AG04450 (cell line): Measurements from ENCODE around the gene ADGRD2. TPM values are rescaled to one million over a fixed set of nuclear protein-coding genes. Genes with fewer than 3 reads are reported as not detected.

Source experiments
- CTCF ChIA-PET: fragments of 300-600, 350-600 bp; formaldehyde crosslinking; extraction: SDS; loops from one replicate; lab custom pipeline; 2022; ENCODE audit warnings: antibody characterized with exemption, inconsistent platforms; lab: Charles Lee
- POLR2A ChIA-PET: fragments of 350-600 bp; formaldehyde crosslinking; extraction: SDS; loops from one replicate; lab custom pipeline; 2021; ENCODE audit warnings: antibody characterized with exemption, inconsistent platforms; lab: Yijun Ruan, JAX
- DNase-seq: peaks from one replicate; pipeline ENCODE4 v3.0.0-alpha.2; 2011; ENCODE audit warnings: low read depth, low spot score
- H3K27ac ChIP-seq: one replicate; pipeline ENCODE4 v1.5.1; 2012; ENCODE audit warnings: low read depth, low read length, control low read depth
- H3K27me3 ChIP-seq: one replicate; pipeline ENCODE4 v1.6.0; 2012; ENCODE audit warnings: low read length; ENCODE audit not compliant: control insufficient read depth, insufficient read depth
- H3K4me3 ChIP-seq: 2 replicates; pipeline ENCODE4 v1.5.1; 2011; ENCODE audit warnings: mild to moderate bottlenecking, low read depth, low read length, control low read depth
- H3K9me3 ChIP-seq: 2 replicates; pipeline ENCODE4 v1.5.1; 2012; ENCODE audit warnings: low read length; ENCODE audit not compliant: control insufficient read depth, insufficient read depth
- polyA plus RNA-seq: library from polyadenylated mRNA; depleted of rRNA; stranded (reverse); fragments of >200 nt; gene quantifications from 2 replicates; pipeline ENCODE4 v1.2.3, GENCODE V29; 2011
- TF ChIP-seq, protein P1 (sequence below): IDR thresholded peaks from 2 replicates; pipeline ENCODE4 v1.5.1; 2011; ENCODE audit warnings: low read depth, low read length, control low read depth, inconsistent platforms

Gene ADGRD2
- polyA plus RNA-seq, 1 experiment = not detected

DNA sequence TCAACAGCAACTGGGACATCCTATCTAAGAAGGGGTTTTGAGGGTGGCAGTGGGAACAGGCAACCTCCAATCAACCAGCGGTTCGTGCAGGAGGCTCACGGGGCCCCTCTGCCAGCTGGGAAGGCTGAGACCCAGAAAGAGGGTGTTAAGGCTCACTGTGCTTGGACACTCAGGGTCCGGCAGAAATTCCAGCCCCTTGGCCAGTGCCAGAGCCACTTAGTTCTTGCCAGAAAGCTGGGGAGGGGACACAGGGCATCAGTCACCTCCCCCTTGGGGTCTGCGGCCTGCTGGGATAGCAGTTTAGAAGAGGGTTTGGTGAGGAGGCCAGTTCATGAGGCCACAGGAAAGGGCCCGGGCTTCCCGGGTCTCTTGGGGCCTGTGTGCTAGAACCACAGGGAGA, 20.5 kb downstream of the ADGRD2 start:
- ChIA-PET POLR2A (no interaction called here), CTCF (no interaction called here)
- H3K9me3 ChIP-seq = no peaks in the 10 kb centered on the region
- H3K4me3 ChIP-seq = no peak overlapping the region
- no peak overlapping the region for H3K27ac ChIP-seq
- H3K27me3 ChIP-seq = peaks cover 42% of the 10 kb centered on the region
- no peak for DNase-seq
- TF ChIP-seq, protein P1, sequence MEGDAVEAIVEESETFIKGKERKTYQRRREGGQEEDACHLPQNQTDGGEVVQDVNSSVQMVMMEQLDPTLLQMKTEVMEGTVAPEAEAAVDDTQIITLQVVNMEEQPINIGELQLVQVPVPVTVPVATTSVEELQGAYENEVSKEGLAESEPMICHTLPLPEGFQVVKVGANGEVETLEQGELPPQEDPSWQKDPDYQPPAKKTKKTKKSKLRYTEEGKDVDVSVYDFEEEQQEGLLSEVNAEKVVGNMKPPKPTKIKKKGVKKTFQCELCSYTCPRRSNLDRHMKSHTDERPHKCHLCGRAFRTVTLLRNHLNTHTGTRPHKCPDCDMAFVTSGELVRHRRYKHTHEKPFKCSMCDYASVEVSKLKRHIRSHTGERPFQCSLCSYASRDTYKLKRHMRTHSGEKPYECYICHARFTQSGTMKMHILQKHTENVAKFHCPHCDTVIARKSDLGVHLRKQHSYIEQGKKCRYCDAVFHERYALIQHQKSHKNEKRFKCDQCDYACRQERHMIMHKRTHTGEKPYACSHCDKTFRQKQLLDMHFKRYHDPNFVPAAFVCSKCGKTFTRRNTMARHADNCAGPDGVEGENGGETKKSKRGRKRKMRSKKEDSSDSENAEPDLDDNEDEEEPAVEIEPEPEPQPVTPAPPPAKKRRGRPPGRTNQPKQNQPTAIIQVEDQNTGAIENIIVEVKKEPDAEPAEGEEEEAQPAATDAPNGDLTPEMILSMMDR = no peak

DNA sequence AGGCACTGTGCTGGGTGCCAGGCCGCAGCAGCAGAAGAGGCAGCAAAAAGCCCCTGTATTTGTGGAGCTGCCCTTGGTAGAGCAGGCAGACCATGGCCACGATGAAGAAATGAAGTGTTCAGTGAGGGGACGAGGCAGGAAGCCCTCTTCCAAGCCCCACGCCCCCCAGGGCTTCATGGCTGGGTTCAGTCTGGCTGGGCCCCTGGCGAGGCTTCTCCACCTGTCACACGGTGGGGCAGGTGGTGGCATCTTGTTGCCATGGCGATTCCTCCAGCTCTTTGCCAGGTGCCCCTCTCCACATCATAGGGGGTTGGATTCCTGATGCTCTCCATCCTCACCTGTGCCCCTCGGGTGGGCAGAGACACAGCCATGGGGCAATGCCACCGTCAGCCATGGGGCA, 21.5 kb downstream of the ADGRD2 start:
- TF ChIP-seq, protein P1 = no peak
- ChIA-PET POLR2A (interaction anchor here (0.6 kb wide), 1 partner anchor 24 kb away, joined by 4 read pairs; no protein-coding TSS in a partner anchor), CTCF (no interaction called here)
- no peak overlapping the region for H3K4me3 ChIP-seq
- H3K27ac ChIP-seq = no peak overlapping the region
- peaks cover 40% of the 10 kb centered on the region for H3K27me3 ChIP-seq
- DNase-seq = no peak
- no peaks in the 10 kb centered on the region for H3K9me3 ChIP-seq

DNA sequence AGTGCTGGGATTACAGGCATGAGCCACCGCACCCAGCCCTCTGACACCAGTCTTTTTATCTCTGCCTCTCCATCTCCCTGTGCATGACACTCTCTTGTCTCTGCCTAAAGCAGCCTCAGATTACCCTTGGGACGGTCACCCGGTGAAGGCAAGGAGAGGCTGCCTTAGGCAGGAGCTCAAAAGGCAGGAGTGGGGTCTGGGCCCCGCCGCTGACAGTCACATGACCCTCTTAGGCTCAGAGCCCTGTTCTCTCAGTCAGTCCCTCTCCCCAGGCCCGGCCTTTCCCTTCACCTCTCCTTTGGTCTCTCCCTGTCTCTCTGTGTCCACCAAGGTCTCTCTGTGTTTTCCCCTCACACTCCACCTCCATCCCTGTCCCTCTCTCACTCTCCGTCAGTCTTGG, 22.5 kb downstream of the ADGRD2 start:
- CTCF ChIA-PET = no interaction called here
- no peak overlapping the region for H3K27ac ChIP-seq
- TF ChIP-seq, protein P1 = no peak
- POLR2A ChIA-PET = no interaction called here
- no peaks in the 10 kb centered on the region; the same call in 1 of the 2 replicates for H3K9me3 ChIP-seq
- DNase-seq = no peak
- H3K4me3 ChIP-seq = no peak overlapping the region
- H3K27me3 ChIP-seq = peaks cover 43% of the 10 kb centered on the region

DNA sequence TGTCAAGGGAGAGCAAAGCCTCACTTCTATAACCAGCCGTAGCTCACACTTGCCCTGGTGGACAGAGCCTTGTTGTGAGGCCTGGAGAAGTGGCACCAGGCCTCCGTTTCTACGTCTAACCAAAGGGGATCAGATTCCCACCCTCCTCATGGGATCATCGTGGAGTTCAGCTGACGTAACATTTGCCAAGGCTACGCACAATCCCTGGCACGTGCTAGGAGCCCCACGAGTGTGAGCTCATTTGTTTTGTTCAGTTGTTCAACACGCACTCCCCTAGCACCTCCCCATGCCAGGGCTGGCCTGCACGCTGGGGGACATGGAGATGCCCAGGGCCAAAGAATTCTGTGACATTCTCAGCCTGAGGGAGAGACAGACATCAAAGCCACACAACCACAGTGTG, 23.1 kb downstream of the ADGRD2 start:
- Histone ChIP-seq H3K27ac (no peak overlapping the region), H3K27me3 (peaks cover 47% of the 10 kb centered on the region), H3K9me3 (no peaks in the 10 kb centered on the region; the same call in 1 of the 2 replicates), H3K4me3 (no peak overlapping the region)
- DNase-seq = no peak
- ChIA-PET POLR2A (no interaction called here), CTCF (no interaction called here)
- TF ChIP-seq, protein P1 = no peak

DNA sequence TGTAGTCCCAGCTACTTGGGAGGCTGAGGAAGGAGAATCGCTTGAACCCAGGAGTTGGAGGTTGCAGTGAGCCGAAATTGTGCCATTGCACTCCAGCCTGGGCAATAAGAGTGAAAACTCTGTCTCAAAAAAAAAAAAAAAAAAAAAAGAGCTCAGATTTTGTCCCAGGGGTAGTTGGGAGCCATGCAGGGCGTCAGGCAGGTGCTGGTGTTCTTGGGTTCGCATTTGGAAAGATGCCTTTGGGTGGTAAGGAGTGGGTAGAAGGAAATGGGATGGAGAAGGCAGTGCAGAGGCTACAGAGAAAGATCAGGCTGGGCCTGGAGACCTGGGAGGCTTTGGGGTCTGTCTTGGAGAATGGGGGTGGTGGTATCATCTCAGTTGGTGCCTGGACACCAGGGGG, 23.9 kb downstream of the ADGRD2 start:
- no peak for DNase-seq
- CTCF ChIA-PET = no interaction called here
- no peaks in the 10 kb centered on the region; the same call in 1 of the 2 replicates for H3K9me3 ChIP-seq
- H3K27me3 ChIP-seq = peaks cover 54% of the 10 kb centered on the region
- H3K4me3 ChIP-seq = no peak overlapping the region
- no peak overlapping the region for H3K27ac ChIP-seq
- POLR2A ChIA-PET = interaction anchor here (0.6 kb wide), 1 partner anchor 147 kb away, joined by 4 read pairs; no protein-coding TSS in a partner anchor
- TF ChIP-seq, protein P1 = no peak
